LNCaP clone FGC (cell line): Measurements from ENCODE around the gene STAT5A.
A peak's percentile ranks its signal among the peaks of the same experiment; 100 is the strongest.

Experiments
- DNase-seq: peaks from one replicate; pipeline ENCODE4 v3.0.0-alpha.2; 2011; ENCODE audit warnings: low read depth
- H3K4me3 ChIP-seq: 2 replicates; pipeline ENCODE4 v1.5.1; 2011; ENCODE audit warnings: mild to moderate bottlenecking, low read depth, low read length, control low read depth
- CTCF ChIP-seq: IDR thresholded peaks from 2 replicates; pipeline ENCODE4 v1.5.1; 2012; ENCODE audit warnings: mild to moderate bottlenecking; ENCODE audit not compliant: control insufficient read depth, insufficient read depth; ENCODE audit errors: extremely low read depth

The STAT5A gene

GRCh38 chr17:42286411-42287221, 1.7 kb upstream of the STAT5A start:
- DNase-seq: no peak
- no peak overlapping the region for H3K4me3 ChIP-seq
- TF ChIP-seq CTCF: no peak

- no peak for TF ChIP-seq CTCF
- no peak for DNase-seq
- peak overlapping the region; percentile 44 for H3K4me3 ChIP-seq
Observed at GRCh38 chr17:42287305-42287976, 857 bp upstream of the STAT5A start.

DNA sequence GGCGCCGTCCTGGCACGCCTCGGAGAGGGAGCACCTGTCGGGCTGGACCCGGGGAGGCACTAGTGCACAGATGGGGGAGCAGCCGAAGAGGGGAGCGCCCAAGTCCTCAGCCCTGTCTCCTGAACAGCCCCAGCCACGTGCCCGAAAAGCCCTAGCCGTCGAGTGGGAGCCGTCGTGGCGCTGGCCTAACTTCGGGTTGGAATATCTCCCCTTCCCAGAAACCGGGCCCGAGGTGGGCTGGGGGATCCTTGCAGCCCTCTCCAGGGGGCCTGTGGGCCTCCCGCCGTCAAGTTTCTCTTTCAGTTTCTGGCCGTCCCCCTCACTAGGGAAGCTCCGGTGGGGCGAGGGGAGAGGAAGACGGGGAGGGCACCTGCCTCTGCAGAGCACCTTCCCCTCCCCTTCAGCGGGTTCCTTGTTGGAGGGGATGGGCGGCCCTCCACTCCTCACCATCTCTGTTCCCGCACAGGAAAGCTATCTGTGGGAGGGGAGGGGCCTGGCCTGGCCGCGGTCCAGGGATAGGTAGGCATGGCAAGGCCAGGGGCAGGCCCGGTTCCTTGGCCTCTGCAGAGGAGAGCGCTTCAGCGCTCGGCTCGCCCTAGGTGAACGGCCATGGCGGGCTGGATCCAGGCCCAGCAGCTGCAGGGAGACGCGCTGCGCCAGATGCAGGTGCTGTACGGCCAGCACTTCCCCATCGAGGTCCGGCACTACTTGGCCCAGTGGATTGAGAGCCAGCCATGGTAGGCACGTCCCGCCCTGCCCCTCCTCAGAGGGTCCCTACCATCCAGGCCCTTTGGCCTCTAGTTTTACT, 709 bp downstream of the STAT5A start:
- H3K4me3 ChIP-seq: peak overlapping the region; percentile 44
- TF ChIP-seq CTCF: no peak
- DNase-seq: no peak

GRCh38 chr17:42289611-42290181, 1.4 kb downstream of the STAT5A start:
- TF ChIP-seq CTCF: no peak
- DNase-seq: no peak
- no peak overlapping the region for H3K4me3 ChIP-seq

DNA sequence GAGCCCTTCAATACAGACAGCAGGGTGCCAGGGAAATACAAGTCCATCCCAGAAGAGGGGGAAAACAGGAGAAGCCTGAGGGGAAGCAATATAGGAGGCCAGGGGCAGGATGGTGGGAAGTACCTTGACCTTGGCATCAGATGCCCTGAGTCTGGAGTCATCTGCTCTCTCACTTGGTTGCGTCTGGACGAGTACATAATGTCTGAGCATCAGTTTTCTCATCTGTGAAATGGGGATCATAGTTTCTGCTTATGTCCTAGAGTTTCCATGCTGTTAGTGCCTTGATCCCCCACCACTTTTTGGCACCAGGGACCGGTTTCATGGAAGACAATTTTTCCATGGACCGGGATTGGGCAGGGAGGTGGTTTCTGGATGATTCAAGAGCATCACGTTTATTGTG, 2.3 kb downstream of the STAT5A start:
- DNase-seq: no peak
- no peak overlapping the region for H3K4me3 ChIP-seq
- TF ChIP-seq CTCF: no peak

DNA sequence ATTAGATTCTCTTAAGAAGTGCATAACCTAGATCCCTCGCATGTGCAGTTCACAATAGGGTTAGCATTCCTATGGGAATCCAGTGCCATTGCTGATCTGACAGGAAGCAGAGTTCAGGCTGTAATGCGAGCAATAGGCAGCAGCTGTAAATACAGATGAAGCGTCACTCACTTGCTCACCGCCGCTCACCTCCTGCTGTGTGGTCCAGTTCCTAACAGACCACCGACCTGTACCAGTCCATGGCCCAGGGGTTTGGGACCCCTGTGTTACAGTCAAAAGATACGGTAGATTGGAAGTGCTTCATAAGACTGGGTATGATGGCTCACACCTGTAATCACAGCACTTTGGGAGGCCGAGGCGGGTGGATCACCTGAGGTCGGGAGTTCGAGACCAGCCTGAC, 2.8 kb downstream of the STAT5A start:
- H3K4me3 ChIP-seq: no peak overlapping the region
- no peak for DNase-seq
- no peak for TF ChIP-seq CTCF
